Measurements from ENCODE around the gene DRAP1. TPM values are rescaled to one million over a fixed set of nuclear protein-coding genes. Genes with fewer than 3 reads are reported as not detected.

The DRAP1 gene
- total RNA-seq, 2 experiments from 2014 or later, result 111 to 158 TPM

- peaks cover 15% of the 10 kb centered on the region for H3K36me3 Mint-ChIP-seq (ENCODE audit: low read depth)
- CTCF ChIA-PET, result interaction anchor here (0.6 to 0.9 kb wide), 2 partner anchors 70 to 131 kb away, joined by 4 read pairs; no protein-coding TSS in a partner anchor
- H3K27ac Mint-ChIP-seq, result peak overlapping the region; percentile 88
- POLR2A ChIA-PET, result no interaction called here
- peak; percentile 79 for DNase-seq
- peaks cover 35% of the 10 kb centered on the region for H3K4me1 Mint-ChIP-seq
- ATAC-seq, result peak; percentile 40
- no peaks in the 10 kb centered on the region for H3K9me3 Mint-ChIP-seq (ENCODE audit: low read depth)
- peak overlapping the region; percentile 91 for H3K4me3 Mint-ChIP-seq
- intact Hi-C loops (cut with DNase I, micrococcal nuclease), result loop anchor here (1.0 to 2.0 kb wide), 22 partner anchors 9 to 395 kb away; partner anchors contain the start of genes CFL1 (in 2 of the 2), FIBP (in 2 of the 2), FOSL1 (in 2 of the 2) and SART1 (in 2 of the 2)
- no peaks in the 10 kb centered on the region for H3K27me3 Mint-ChIP-seq
Measured at GRCh38 chr11:65919573-65920371, 546 bp downstream of the DRAP1 start.

- ATAC-seq, result no peak
- CTCF ChIA-PET, result interaction anchor here (0.9 kb wide), 1 partner anchor 69 kb away, joined by 4 read pairs; no protein-coding TSS in a partner anchor
- H3K27ac Mint-ChIP-seq, result peak overlapping the region; percentile 88
- peak overlapping the region; percentile 91 for H3K4me3 Mint-ChIP-seq
- H3K4me1 Mint-ChIP-seq, result peaks cover 30% of the 10 kb centered on the region
- peaks cover 15% of the 10 kb centered on the region for H3K36me3 Mint-ChIP-seq (ENCODE audit: low read depth)
- POLR2A ChIA-PET, result no interaction called here
- no peaks in the 10 kb centered on the region for H3K9me3 Mint-ChIP-seq (ENCODE audit: low read depth)
- no peak for DNase-seq
- intact Hi-C loops (cut with DNase I, micrococcal nuclease), result no loop called here
- no peaks in the 10 kb centered on the region for H3K27me3 Mint-ChIP-seq
Measured at GRCh38 chr11:65920372-65920802, 1.2 kb downstream of the DRAP1 start.

- DNase-seq (no peak), ATAC-seq (no peak)
- Mint-ChIP-seq H3K4me3 (peak overlapping the region; percentile 91), H3K4me1 (peaks cover 28% of the 10 kb centered on the region), H3K36me3 (ENCODE audit: low read depth) (peaks cover 15% of the 10 kb centered on the region), H3K27ac (no peak overlapping the region), H3K9me3 (ENCODE audit: low read depth) (no peaks in the 10 kb centered on the region), H3K27me3 (no peaks in the 10 kb centered on the region)
- intact Hi-C loops (cut with DNase I, micrococcal nuclease), result no loop called here
- CTCF ChIA-PET, result interaction anchor here (0.6 to 0.8 kb wide), 3 partner anchors 34 to 54 kb away, joined by 3 to 4 read pairs (median 3); no protein-coding TSS in a partner anchor
- POLR2A ChIA-PET, result no interaction called here
Measured at GRCh38 chr11:65921033-65921555, 1.9 kb downstream of the DRAP1 start.

GRCh38 chr11:65921876-65922275, 2.6 kb downstream of the DRAP1 start:
- H3K9me3 Mint-ChIP-seq (ENCODE audit: low read depth), result no peaks in the 10 kb centered on the region
- ChIA-PET POLR2A (interaction anchor here (0.6 kb wide), 1 partner anchor 37 kb away, joined by 3 read pairs; no protein-coding TSS in a partner anchor), CTCF (interaction anchor here (0.7 to 0.8 kb wide), 2 partner anchors 37 to 53 kb away, joined by 3 to 4 read pairs; no protein-coding TSS in a partner anchor)
- H3K4me3 Mint-ChIP-seq, result no peak overlapping the region
- H3K27ac Mint-ChIP-seq, result peak overlapping the region; percentile 12
- peaks cover 15% of the 10 kb centered on the region for H3K36me3 Mint-ChIP-seq (ENCODE audit: low read depth)
- ATAC-seq (no peak), DNase-seq (no peak)
- intact Hi-C loops (cut with DNase I, micrococcal nuclease), result no loop called here
- H3K27me3 Mint-ChIP-seq, result no peaks in the 10 kb centered on the region
- peaks cover 20% of the 10 kb centered on the region for H3K4me1 Mint-ChIP-seq

- ChIA-PET CTCF (interaction anchor here (1.3 to 2.1 kb wide), 2 partner anchors 32 to 38 kb away, joined by 5 to 8 read pairs; partner anchors contain the start of gene CCDC85B), POLR2A (interaction anchor here (0.6 kb wide), 1 partner anchor 44 kb away, joined by 5 read pairs; no protein-coding TSS in a partner anchor)
- peak overlapping the region; percentile 12 for H3K27ac Mint-ChIP-seq
- H3K4me1 Mint-ChIP-seq, result peaks cover 20% of the 10 kb centered on the region
- no peaks in the 10 kb centered on the region for H3K9me3 Mint-ChIP-seq (ENCODE audit: low read depth)
- no peak for DNase-seq
- intact Hi-C loops (cut with DNase I, micrococcal nuclease), result no loop called here
- peaks cover 15% of the 10 kb centered on the region for H3K36me3 Mint-ChIP-seq (ENCODE audit: low read depth)
- H3K27me3 Mint-ChIP-seq, result no peaks in the 10 kb centered on the region
- no peak for ATAC-seq
- H3K4me3 Mint-ChIP-seq, result no peak overlapping the region
Measured at GRCh38 chr11:65922565-65922964, 3.3 kb downstream of the DRAP1 start.

- intact Hi-C loops (cut with DNase I, micrococcal nuclease), result no loop called here
- H3K36me3 Mint-ChIP-seq (ENCODE audit: low read depth), result peaks cover 14% of the 10 kb centered on the region
- DNase-seq (no peak), ATAC-seq (no peak)
- no peaks in the 10 kb centered on the region for H3K9me3 Mint-ChIP-seq (ENCODE audit: low read depth)
- H3K27ac Mint-ChIP-seq, result peak overlapping the region; percentile 47
- POLR2A ChIA-PET, result interaction anchor here (0.6 kb wide), 1 partner anchor 35 kb away, joined by 3 read pairs; no protein-coding TSS in a partner anchor
- H3K4me3 Mint-ChIP-seq, result no peak overlapping the region
- H3K27me3 Mint-ChIP-seq, result no peaks in the 10 kb centered on the region
- H3K4me1 Mint-ChIP-seq, result peaks cover 33% of the 10 kb centered on the region
- CTCF ChIA-PET, result interaction anchor here (0.6 to 1.4 kb wide), 4 partner anchors 26 to 548 kb away, joined by 3 to 5 read pairs (median 3); partner anchors contain the start of gene FIBP
Measured at GRCh38 chr11:65925397-65925796, 6.2 kb downstream of the DRAP1 start.

- peak; percentile 94 for ATAC-seq
Measured at GRCh38 chr11:65927904-65928397, 8.7 kb downstream of the DRAP1 start.

GRCh38 chr11:65928667-65929066, 9.4 kb downstream of the DRAP1 start:
- ATAC-seq (peak; percentile 16), DNase-seq (no peak)
- intact Hi-C loops (cut with DNase I, micrococcal nuclease), result loop anchor here (1.0 to 2.0 kb wide), 4 partner anchors 9 to 70 kb away; partner anchors contain the start of genes C11orf68 (in 2 of the 2), DRAP1 (in 2 of the 2), CFL1 (in 1 of the 2) and FIBP (in 1 of the 2)
- H3K4me3 Mint-ChIP-seq, result peak overlapping the region; percentile 65
- peaks cover 1% of the 10 kb centered on the region for H3K36me3 Mint-ChIP-seq (ENCODE audit: low read depth)
- H3K9me3 Mint-ChIP-seq (ENCODE audit: low read depth), result no peaks in the 10 kb centered on the region
- peak overlapping the region; percentile 96 for H3K27ac Mint-ChIP-seq
- POLR2A ChIA-PET, result no interaction called here
- H3K4me1 Mint-ChIP-seq, result peaks cover 26% of the 10 kb centered on the region
- no peaks in the 10 kb centered on the region for H3K27me3 Mint-ChIP-seq
- CTCF ChIA-PET, result interaction anchor here (0.7 to 2.3 kb wide), 2 partner anchors 38 to 313 kb away, joined by 5 to 13 read pairs; partner anchors contain the start of gene CCDC85B

More at GRCh38 chr11:65927904-65928397, 8.7 kb downstream of the DRAP1 start:
- peak; percentile 88 for DNase-seq
- intact Hi-C loops (cut with DNase I, micrococcal nuclease), result loop anchor here (1.0 to 2.0 kb wide), 4 partner anchors 9 to 69 kb away; partner anchors contain the start of genes C11orf68 (in 2 of the 2), DRAP1 (in 2 of the 2), CFL1 (in 1 of the 2) and FIBP (in 1 of the 2)
- H3K9me3 Mint-ChIP-seq (ENCODE audit: low read depth), result no peaks in the 10 kb centered on the region
- H3K27ac Mint-ChIP-seq, result peak overlapping the region; percentile 96
- H3K4me3 Mint-ChIP-seq, result peak overlapping the region; percentile 65
- H3K27me3 Mint-ChIP-seq, result no peaks in the 10 kb centered on the region
- CTCF ChIA-PET, result interaction anchor here (0.7 to 2.3 kb wide), 2 partner anchors 38 to 314 kb away, joined by 5 to 13 read pairs; partner anchors contain the start of gene CCDC85B
- POLR2A ChIA-PET, result no interaction called here
- peaks cover 26% of the 10 kb centered on the region for H3K4me1 Mint-ChIP-seq
- H3K36me3 Mint-ChIP-seq (ENCODE audit: low read depth), result peaks cover 2% of the 10 kb centered on the region

- H3K36me3 Mint-ChIP-seq (ENCODE audit: low read depth), result no peaks in the 10 kb centered on the region
- no peaks in the 10 kb centered on the region for H3K27me3 Mint-ChIP-seq
- no peaks in the 10 kb centered on the region for H3K9me3 Mint-ChIP-seq (ENCODE audit: low read depth)
- no peak overlapping the region for H3K4me3 Mint-ChIP-seq
- intact Hi-C loops (cut with DNase I, micrococcal nuclease), result no loop called here
- CTCF ChIA-PET, result interaction anchor here (0.5 to 1.7 kb wide), 3 partner anchors 12 to 329 kb away, joined by 3 to 5 read pairs (median 3); no protein-coding TSS in a partner anchor
- no peak overlapping the region for H3K27ac Mint-ChIP-seq
- H3K4me1 Mint-ChIP-seq, result peaks cover 26% of the 10 kb centered on the region
- POLR2A ChIA-PET, result no interaction called here
- ATAC-seq (no peak), DNase-seq (no peak)
Measured at GRCh38 chr11:65931773-65932557, 12.7 kb downstream of the DRAP1 start.

GRCh38 chr11:65932558-65932919, 13.3 kb downstream of the DRAP1 start:
- no peak for ATAC-seq
- H3K36me3 Mint-ChIP-seq (ENCODE audit: low read depth), result no peaks in the 10 kb centered on the region
- H3K9me3 Mint-ChIP-seq (ENCODE audit: low read depth), result no peaks in the 10 kb centered on the region
- intact Hi-C loops (cut with DNase I, micrococcal nuclease), result no loop called here
- peaks cover 22% of the 10 kb centered on the region for H3K4me1 Mint-ChIP-seq
- H3K27me3 Mint-ChIP-seq, result no peaks in the 10 kb centered on the region
- no peak overlapping the region for H3K4me3 Mint-ChIP-seq
- POLR2A ChIA-PET, result no interaction called here
- CTCF ChIA-PET, result interaction anchor here (0.7 to 1.7 kb wide), 3 partner anchors 13 to 73 kb away, joined by 4 to 5 read pairs (median 4); no protein-coding TSS in a partner anchor
- no peak for DNase-seq
- no peak overlapping the region for H3K27ac Mint-ChIP-seq

Data from activated CD4-positive, alpha-beta T cell treated with anti-CD3 and anti-CD28 coated beads for 36 hours (primary cell).